ENCODE results near the gene HEATR5A. TPM values are rescaled to one million over a fixed set of nuclear protein-coding genes. Genes with fewer than 3 reads are reported as not detected.

The HEATR5A gene
- total and polyA plus RNA-seq, 2 of the 13 experiments (the other 11 are each of a cell fraction or from before 2014, with no cell fraction given) = 36.4 to 105 TPM

GRCh38 chr14:31265701-31266398, 154.5 kb downstream of the HEATR5A start (continued):
- TF ChIP-seq NFATC3 (CRISPR knock-in tag; IDR thresholded peaks at IDR 0.05) = peak; percentile 93; the same call in 1 of the 2 replicates
- 0 out of 2 replicates have a peak, but pooled peaks have one; percentile 89 for TF ChIP-seq FUBP1 (CRISPR knock-in tag; IDR thresholded peaks at IDR 0.05; ENCODE audit: borderline replicate concordance)
- TF ChIP-seq MXI1 (IDR thresholded peaks at IDR 0.05; ENCODE audit: borderline replicate concordance, low read depth, low read length) = no peak
- TF ChIP-seq BORCS8-MEF2B (CRISPR knock-in tag; IDR thresholded peaks at IDR 0.05) = 0 out of 2 replicates have a peak, but pooled peaks have one; percentile 18
- peak; percentile 88 for TF ChIP-seq KDM6A (CRISPR knock-in tag; IDR thresholded peaks at IDR 0.05; ENCODE audit: low read depth)
- TF ChIP-seq ZNF276 (CRISPR knock-in tag; IDR thresholded peaks at IDR 0.05; ENCODE audit: low read depth) = peak; percentile 95
- no peak for TF ChIP-seq JDP2 (CRISPR knock-in tag; IDR thresholded peaks at IDR 0.05; ENCODE audit: borderline replicate concordance)
- TF ChIP-seq ZNF83 (CRISPR knock-in tag; IDR thresholded peaks at IDR 0.05; ENCODE audit: borderline replicate concordance) = peak; percentile 94; the same call in 1 of the 2 replicates
- TF ChIP-seq E2F5 (CRISPR knock-in tag; conservative IDR thresholded peaks at IDR 0.05) = no peak
- no peak for TF ChIP-seq HMGA1 (CRISPR knock-in tag; conservative IDR thresholded peaks at IDR 0.05)
- peak; percentile 97 for TF ChIP-seq NCOR1 (IDR thresholded peaks at IDR 0.05; ENCODE audit: borderline replicate concordance, low read length)
- TF ChIP-seq TBX2 (CRISPR knock-in tag; IDR thresholded peaks at IDR 0.05; ENCODE audit: borderline replicate concordance) = peak; percentile 94
- no peak for TF ChIP-seq DZIP1 (CRISPR knock-in tag; IDR thresholded peaks at IDR 0.05)
- peak; percentile 79; the same call in 1 of the 2 replicates for TF ChIP-seq ZNF646 (CRISPR knock-in tag; IDR thresholded peaks at IDR 0.05)
